ENCODE results near the gene NDUFV3.
"Not testable (repeated sequence)": the region's sequence is repeated elsewhere in the genome, so short reads cannot be mapped to it uniquely, and the experiment has no call there.

DNA sequence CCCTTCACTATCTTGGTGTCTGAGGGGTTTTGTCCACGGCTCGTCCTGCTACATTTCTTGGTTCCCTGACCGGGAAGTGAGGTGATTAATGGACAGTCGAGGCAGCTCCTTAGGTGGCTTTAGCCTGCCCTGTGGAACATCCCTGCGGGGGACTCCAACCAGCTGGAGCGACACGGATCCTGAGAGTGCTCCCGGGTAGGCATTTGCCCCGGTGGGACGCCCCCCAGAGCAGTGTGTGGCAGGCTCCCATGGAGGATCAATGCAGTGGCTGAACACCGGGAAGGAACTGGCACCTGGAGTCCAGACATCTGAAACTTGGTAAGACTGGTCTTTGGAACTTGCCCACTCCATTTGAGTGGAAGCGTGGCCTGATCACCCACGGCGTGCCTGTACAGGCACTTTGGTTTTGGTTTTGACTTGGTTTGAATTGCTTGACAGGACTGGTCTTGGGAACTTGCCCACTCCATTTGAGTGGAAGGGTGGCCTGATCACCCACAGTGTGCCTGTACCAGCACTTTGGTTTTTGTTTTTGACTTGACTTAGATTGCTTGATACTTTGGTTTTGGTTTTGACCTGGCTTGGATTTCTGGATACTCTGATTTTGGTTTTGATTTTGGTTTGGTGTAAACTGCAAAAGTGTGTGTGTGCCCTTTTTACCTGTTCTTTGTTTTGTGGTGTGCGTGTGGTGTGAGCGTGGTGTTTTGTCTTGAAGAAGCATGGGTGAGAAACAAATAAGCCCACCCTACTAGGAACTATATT lies 39.4 kb downstream of the NDUFV3 start:
- TF ChIP-seq EP300, CTCF, POLR2A (IDR thresholded peaks at IDR 0.05): not testable (repeated sequence)

Measured in ovary (tissue), 3 donors.